PC-3 (cell line): Measurements from ENCODE around the gene KCNE2. TPM values are rescaled to one million over a fixed set of nuclear protein-coding genes. Genes with fewer than 3 reads are reported as not detected.

Experiments used
- ATAC-seq: fragments of 200-7000 bp; cut with Tn5 transposase; 2 replicates; pipeline ENCODE4 v1.9.1; 2020; ENCODE audit warnings: mild to moderate bottlenecking, moderate library complexity
- BruUV-seq: library from RNA; stranded (reverse); fragments of 400-500 nt; replicated peaks from 2 replicates; lab custom pipeline; 2021; lab: Mats Ljungman, UMichigan
- CTCF ChIA-PET: fragments of 300-600 bp; sonication (Branson Sonifier 250); formaldehyde crosslinking; loops from one replicate; lab custom pipeline; 2022; ENCODE audit warnings: antibody characterized with exemption; lab: Charles Lee
- POLR2A ChIA-PET: fragments of 300-600 bp; sonication (Branson Sonifier 250); formaldehyde crosslinking; loops from one replicate; lab custom pipeline; 2022; ENCODE audit warnings: antibody characterized with exemption; ENCODE audit not compliant: unreplicated experiment; lab: Charles Lee
- DNase-seq: peaks from one replicate; pipeline ENCODE4 v3.0.0-alpha.2; 2015
- H2AFZ ChIP-seq: fragments of 300-600 bp; sonication (generic); 2 replicates; pipeline ENCODE4 v1.6.0; 2016; ENCODE audit warnings: antibody characterized with exemption, low read length
- H3F3A ChIP-seq: fragments of 300-600 bp; sonication (generic); one replicate; pipeline ENCODE4 v1.6.0; 2017; ENCODE audit warnings: antibody characterized with exemption, low read length, control low read depth, mild to moderate bottlenecking; ENCODE audit not compliant: unreplicated experiment
- H3K27ac ChIP-seq: fragments of 300-600 bp; sonication (generic); 2 replicates; pipeline ENCODE4 v1.5.1; 2016; ENCODE audit warnings: mild to moderate bottlenecking, low read length
- H3K27me3 ChIP-seq: fragments of 300-600 bp; sonication (generic); 2 replicates; pipeline ENCODE4 v1.6.1; 2016; ENCODE audit warnings: low read length, mixed read lengths
- H3K36me3 ChIP-seq: fragments of 300-600 bp; sonication (generic); 2 replicates; pipeline ENCODE4 v1.6.1; 2016; ENCODE audit warnings: low read depth, mixed run types, low read length, mixed read lengths
- H3K4me1 ChIP-seq: fragments of 300-600 bp; sonication (generic); 2 replicates; pipeline ENCODE4 v1.5.1; 2016; ENCODE audit warnings: low read length; ENCODE audit not compliant: insufficient read depth
- H3K4me2 ChIP-seq: fragments of 300-600 bp; sonication (generic); 2 replicates; pipeline ENCODE4 v1.6.0; 2016; ENCODE audit warnings: low read length
- H3K4me3 ChIP-seq: fragments of 300-600 bp; sonication (generic); 2 replicates; pipeline ENCODE4 v1.5.1; 2016; ENCODE audit warnings: mild to moderate bottlenecking, low read length, mixed read lengths
- H3K79me2 ChIP-seq: fragments of 300-600 bp; sonication (generic); 2 replicates; pipeline ENCODE4 v1.6.1; 2017; ENCODE audit warnings: low read length, mixed read lengths
- H3K9ac ChIP-seq: fragments of 300-600 bp; sonication (generic); 2 replicates; pipeline ENCODE4 v1.6.0; 2016; ENCODE audit warnings: mild to moderate bottlenecking, low read length
- H3K9me2 ChIP-seq: fragments of 300-600 bp; sonication (generic); replicated peaks from 2 replicates; pipeline ENCODE4 v1.6.1; 2016; ENCODE audit warnings: mixed run types, low read length, mixed read lengths
- H3K9me3 ChIP-seq: fragments of 300-600 bp; sonication (generic); 2 replicates; pipeline ENCODE4 v1.6.1; 2016; ENCODE audit warnings: low read length, mixed read lengths
- H4K20me1 ChIP-seq: fragments of 300-600 bp; sonication (generic); 2 replicates; pipeline ENCODE4 v1.6.1; 2016; ENCODE audit warnings: low read length, mixed read lengths
- EZH2 ChIP-seq: fragments of 300-600 bp; sonication (generic); IDR thresholded peaks from one replicate; pipeline ENCODE4 v1.6.1; 2017; ENCODE audit warnings: antibody characterized with exemption, mild to moderate bottlenecking, low read length; ENCODE audit not compliant: unreplicated experiment
- EZH2phosphoT487 ChIP-seq: fragments of 300-600 bp; sonication (generic); IDR thresholded peaks from 2 replicates; pipeline ENCODE4 v1.6.1; 2018; ENCODE audit warnings: mild to moderate bottlenecking, antibody characterized with exemption, low read length, borderline replicate concordance
- intact Hi-C: fragments of 100-400 bp; cut with micrococcal nuclease; formaldehyde crosslinking; loops from 2 replicates; pipeline ENCODE4 v1.9.0; 2023
- total RNA-seq: library from RNA; depleted of rRNA; stranded (reverse); fragments of >200 nt; gene quantifications from 2 replicates; pipeline ENCODE4 v1.2.3, GENCODE V29; 2014
- TF ChIP-seq, protein P1 (sequence below): fragments of 300-600 bp; sonication (generic); conservative IDR thresholded peaks from 2 replicates; pipeline ENCODE4 v1.5.1; 2017; ENCODE audit warnings: antibody characterized with exemption, low read depth, mild to moderate bottlenecking, low read length

Gene KCNE2
- total RNA-seq, 1 experiment from 2014 or later, result not detected

DNA sequence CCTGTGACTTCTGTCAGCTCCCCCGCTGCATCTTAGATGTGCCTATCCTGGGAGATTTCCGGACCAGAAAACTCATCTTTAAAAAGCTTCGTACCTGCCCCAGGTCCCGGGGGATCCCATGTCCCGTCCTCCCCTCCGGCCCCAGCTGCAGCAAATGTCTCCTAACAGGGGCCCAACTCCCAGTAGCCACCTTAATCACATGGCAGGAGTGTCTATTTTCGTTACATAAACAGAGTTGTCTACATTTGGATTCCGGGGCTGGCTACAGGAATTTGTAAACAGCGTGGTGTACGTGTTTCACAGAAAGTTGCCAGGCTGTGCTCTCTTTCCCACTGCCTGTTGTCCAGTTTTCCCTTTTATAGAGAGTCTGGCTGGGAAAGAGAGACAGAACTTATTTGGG is 17.9 kb upstream of the KCNE2 start:
- TF ChIP-seq EZH2 (no peak), EZH2phosphoT487 (no peak)
- TF ChIP-seq, protein P1, sequence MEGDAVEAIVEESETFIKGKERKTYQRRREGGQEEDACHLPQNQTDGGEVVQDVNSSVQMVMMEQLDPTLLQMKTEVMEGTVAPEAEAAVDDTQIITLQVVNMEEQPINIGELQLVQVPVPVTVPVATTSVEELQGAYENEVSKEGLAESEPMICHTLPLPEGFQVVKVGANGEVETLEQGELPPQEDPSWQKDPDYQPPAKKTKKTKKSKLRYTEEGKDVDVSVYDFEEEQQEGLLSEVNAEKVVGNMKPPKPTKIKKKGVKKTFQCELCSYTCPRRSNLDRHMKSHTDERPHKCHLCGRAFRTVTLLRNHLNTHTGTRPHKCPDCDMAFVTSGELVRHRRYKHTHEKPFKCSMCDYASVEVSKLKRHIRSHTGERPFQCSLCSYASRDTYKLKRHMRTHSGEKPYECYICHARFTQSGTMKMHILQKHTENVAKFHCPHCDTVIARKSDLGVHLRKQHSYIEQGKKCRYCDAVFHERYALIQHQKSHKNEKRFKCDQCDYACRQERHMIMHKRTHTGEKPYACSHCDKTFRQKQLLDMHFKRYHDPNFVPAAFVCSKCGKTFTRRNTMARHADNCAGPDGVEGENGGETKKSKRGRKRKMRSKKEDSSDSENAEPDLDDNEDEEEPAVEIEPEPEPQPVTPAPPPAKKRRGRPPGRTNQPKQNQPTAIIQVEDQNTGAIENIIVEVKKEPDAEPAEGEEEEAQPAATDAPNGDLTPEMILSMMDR, result no peak
- Histone ChIP-seq H2AFZ (no peak overlapping the region), H3K9ac (no peak overlapping the region), H3K27ac (no peak overlapping the region), H3K79me2 (no peaks in the 10 kb centered on the region), H3K4me3 (no peak overlapping the region), H3K4me2 (no peak overlapping the region), H3K9me2 (no peaks in the 10 kb centered on the region), H3K9me3 (no peaks in the 10 kb centered on the region), H3K36me3 (no peaks in the 10 kb centered on the region), H4K20me1 (no peaks in the 10 kb centered on the region), H3F3A (no peaks in the 10 kb centered on the region), H3K4me1 (no peaks in the 10 kb centered on the region), H3K27me3 (no peaks in the 10 kb centered on the region)
- no TSS peak for BruUV-seq
- ChIA-PET CTCF (no interaction called here), POLR2A (no interaction called here)
- intact Hi-C loops, result loop anchor here (5.0 kb wide), 1 partner anchor 129 kb away; no protein-coding TSS in a partner anchor
- no peak for ATAC-seq
- no peak for DNase-seq

DNA sequence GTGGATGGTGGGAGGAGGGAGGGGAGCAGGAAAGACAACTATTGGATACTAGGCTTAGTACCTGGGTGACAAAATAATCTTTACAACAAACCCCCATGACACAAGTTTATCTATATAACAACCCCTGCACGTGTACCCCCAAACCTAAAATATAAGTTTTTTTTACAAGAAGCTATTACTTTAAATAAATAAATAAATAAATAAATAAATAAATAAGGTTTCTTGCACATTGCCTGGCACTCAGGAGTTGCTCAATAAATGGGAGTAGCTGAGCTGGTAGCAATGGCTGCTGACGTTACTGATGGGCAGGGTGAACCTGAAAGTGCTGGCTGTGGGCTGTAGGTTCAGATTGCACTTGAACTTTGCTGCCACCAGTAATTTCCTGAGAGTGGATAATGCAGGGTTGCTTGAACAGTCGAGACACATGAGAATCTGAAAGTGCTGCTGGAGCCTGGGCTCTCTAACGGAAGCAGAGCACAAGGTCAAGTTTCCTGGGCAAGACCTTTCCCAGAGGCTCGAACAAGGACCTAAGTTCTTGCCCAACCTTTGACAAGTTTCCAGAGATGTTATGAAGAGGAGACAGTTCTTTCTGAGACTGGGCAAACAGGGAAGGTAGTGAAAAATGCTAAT is 14.8 kb upstream of the KCNE2 start:
- POLR2A ChIA-PET, result no interaction called here
- no peaks in the 10 kb centered on the region for H3K9me3 ChIP-seq
- CTCF ChIA-PET, result interaction anchor here (1.7 kb wide), 1 partner anchor 425 kb away, joined by 50 read pairs; no protein-coding TSS in a partner anchor

More for the DNA sequence above, 14.8 kb upstream of the KCNE2 start:
- Histone ChIP-seq H3K4me1 (no peaks in the 10 kb centered on the region), H2AFZ (no peak overlapping the region), H3F3A (no peaks in the 10 kb centered on the region), H3K36me3 (no peaks in the 10 kb centered on the region), H3K27me3 (peaks cover 3% of the 10 kb centered on the region; the same call in 1 of the 2 replicates), H3K9ac (no peak overlapping the region), H3K79me2 (no peaks in the 10 kb centered on the region), H4K20me1 (no peaks in the 10 kb centered on the region), H3K9me2 (no peaks in the 10 kb centered on the region), H3K27ac (no peak overlapping the region), H3K4me3 (no peak overlapping the region), H3K4me2 (no peak overlapping the region)
- BruUV-seq, result no TSS peak
- TF ChIP-seq, protein P1, result no peak
- TF ChIP-seq EZH2 (no peak), EZH2phosphoT487 (no peak)
- no peak for DNase-seq
- ATAC-seq, result no peak
- intact Hi-C loops, result loop anchor here (5.0 kb wide), 1 partner anchor 132 kb away; no protein-coding TSS in a partner anchor
